Tibial artery (tissue), 4 donors: ENCODE data around the gene CR1.
"Not testable (repeated sequence)": the region's sequence is repeated elsewhere in the genome, so short reads cannot be mapped to it uniquely, and the experiment has no call there.

ENCODE experiments used
- DNase-seq, 2 donors: peaks; one replicate each; pipeline ENCODE4 v3.0.0-alpha.2; 2019
- H3K27ac ChIP-seq, 2 donors: fragments of 200-600 bp; sonication (generic) in 1 of 2; 1 replicate in 1 of 2; 2 replicates in 1 of 2; pipeline ENCODE4 v1.5.1; 2018 to 2019; ENCODE audit warnings: mild to moderate bottlenecking in 1 of 2
- H3K27me3 ChIP-seq, 2 donors: fragments of 200-600 bp; sonication (generic) in 1 of 2; one replicate each; pipeline versions ENCODE4 v1.5.1 to v1.6.0; 2016 to 2019
- H3K36me3 ChIP-seq, 3 donors: fragments of 200-600 bp; sonication (generic) in 2 of 3; one replicate each; pipeline ENCODE4 v1.5.1; 2016 to 2019; ENCODE audit warnings: mild to moderate bottlenecking in 2 of 3
- H3K4me1 ChIP-seq, 4 donors: fragments of 200-600 bp; sonication (generic) in 2 of 4; 1 replicate in 3 of 4; 2 replicates in 1 of 4; pipeline ENCODE4 v1.5.1; 2016 to 2019
- H3K4me3 ChIP-seq, 2 donors: fragments of 200-600 bp; sonication (generic) in 1 of 2; 1 replicate in 1 of 2; 2 replicates in 1 of 2; pipeline ENCODE4 v1.5.1; 2018 to 2019; ENCODE audit warnings: mild to moderate bottlenecking in 2 of 2
- H3K9me3 ChIP-seq, 3 donors: fragments of 200-600 bp; sonication (generic) in 1 of 3; one replicate each; pipeline ENCODE4 v1.5.1; 2016 to 2019
- CTCF ChIP-seq, 2 experiments: fragments of 200-600 bp in 1 of 2; fragments of 450-650 bp in 1 of 2; IDR thresholded peaks; one replicate each; pipeline ENCODE4 v1.5.1; 2017 to 2019; ENCODE audit warnings: antibody characterized with exemption in 2 of 2, mild to moderate bottlenecking in 1 of 2, moderate library complexity in 1 of 2
- intact Hi-C: fragments of 100-400 bp; cut with DNase I; formaldehyde crosslinking; loops from one replicate; pipeline ENCODE4 v1.15.0; 2023; ENCODE audit warnings: low total_unique reads

The CR1 gene

GRCh38 chr1:207651583-207651982 lies 155.6 kb downstream of the CR1 start:
- intact Hi-C loops, result no loop called here
- no peak overlapping the region for H3K27ac ChIP-seq
- no peak for TF ChIP-seq CTCF (IDR thresholded peaks at IDR 0.05)
- no peaks in the 10 kb centered on the region for H3K27me3 ChIP-seq
- no peak for DNase-seq
- no peaks in the 10 kb centered on the region for H3K4me1 ChIP-seq
- H3K36me3 ChIP-seq, result no peaks in the 10 kb centered on the region
- H3K4me3 ChIP-seq, result no peak overlapping the region
- H3K9me3 ChIP-seq, result no peaks in the 10 kb centered on the region

- Histone ChIP-seq H3K36me3 (no peaks in the 10 kb centered on the region), H3K4me1 (no peaks in the 10 kb centered on the region), H3K9me3 (no peaks in the 10 kb centered on the region), H3K4me3 (no peak overlapping the region), H3K27ac (no peak overlapping the region), H3K27me3 (peaks cover 0 to 8% of the 10 kb centered on the region in 2 donors)
- intact Hi-C loops, result no loop called here
- no peak for DNase-seq
- peak in 1 of 2 experiments; percentile 24 for TF ChIP-seq CTCF (IDR thresholded peaks at IDR 0.05)
These were observed 158.4 kb downstream of the CR1 start for GRCh38 chr1:207654320-207654719.

- Histone ChIP-seq H3K4me3 (no peak overlapping the region), H3K27ac (no peak overlapping the region), H3K9me3 (peaks cover 0 to 7% (median 3%) of the 10 kb centered on the region in 3 donors), H3K27me3 (peaks cover 0 to 14% of the 10 kb centered on the region in 2 donors), H3K4me1 (no peaks in the 10 kb centered on the region), H3K36me3 (no peaks in the 10 kb centered on the region)
- DNase-seq, result no peak
- intact Hi-C loops, result no loop called here
- TF ChIP-seq CTCF (IDR thresholded peaks at IDR 0.05), result no peak
These were observed 162.5 kb downstream of the CR1 start for GRCh38 chr1:207658408-207658807.

GRCh38 chr1:207658904-207659485 lies 163.0 kb downstream of the CR1 start:
- no peak overlapping the region for H3K4me3 ChIP-seq
- H3K27me3 ChIP-seq, result peaks cover 0 to 14% of the 10 kb centered on the region in 2 donors
- DNase-seq, result no peak
- H3K36me3 ChIP-seq, result no peaks in the 10 kb centered on the region
- intact Hi-C loops, result no loop called here
- no peaks in the 10 kb centered on the region for H3K4me1 ChIP-seq
- no peak overlapping the region for H3K27ac ChIP-seq
- TF ChIP-seq CTCF (IDR thresholded peaks at IDR 0.05), result no peak
- H3K9me3 ChIP-seq, result peaks cover 0 to 13% (median 5%) of the 10 kb centered on the region in 3 donors

GRCh38 chr1:207659545-207660153 lies 163.7 kb downstream of the CR1 start:
- no peak for TF ChIP-seq CTCF (IDR thresholded peaks at IDR 0.05)
- Histone ChIP-seq H3K4me3 (no peak overlapping the region), H3K4me1 (no peaks in the 10 kb centered on the region), H3K36me3 (no peaks in the 10 kb centered on the region), H3K27me3 (peaks cover 0 to 14% of the 10 kb centered on the region in 2 donors), H3K27ac (no peak overlapping the region), H3K9me3 (peaks cover 0 to 14% (median 5%) of the 10 kb centered on the region in 3 donors)
- intact Hi-C loops, result no loop called here
- DNase-seq, result no peak

GRCh38 chr1:207661420-207661819 lies 165.5 kb downstream of the CR1 start:
- H3K27ac ChIP-seq, H3K36me3 ChIP-seq, intact Hi-C loops, DNase-seq, H3K4me3 ChIP-seq, H3K4me1 ChIP-seq: not testable (repeated sequence)
- peaks cover 0 to 26% of the 10 kb centered on the region in 2 donors for H3K27me3 ChIP-seq
- H3K9me3 ChIP-seq, result peaks cover 0 to 14% (median 8%) of the 10 kb centered on the region in 3 donors
